Gastrocnemius medialis (tissue), 4 donors: ENCODE measurements around the gene CLHC1.

Source experiments
- CTCF ChIP-seq, 5 experiments: fragments of 450-650 bp in 3 of 5; fragments of 200-600 bp in 2 of 5; sonication (generic) in 2 of 5; IDR thresholded peaks in 4 of 5; conservative IDR thresholded peaks in 1 of 5; 1 replicate in 4 of 5; 2 replicates in 1 of 5; pipeline ENCODE4 v1.5.1; 2016 to 2019; ENCODE audit warnings: antibody characterized with exemption in 5 of 5, mild to moderate bottlenecking in 3 of 5, moderate library complexity in 3 of 5
- POLR2A ChIP-seq, 2 donors: fragments of 450-650 bp; IDR thresholded peaks; one replicate each; pipeline ENCODE4 v1.6.1; 2017; ENCODE audit warnings: antibody characterized with exemption in 2 of 2, mild to moderate bottlenecking in 2 of 2, moderate library complexity in 2 of 2

GRCh38 chr2:55235724-55236538 lies 3.8 kb upstream of the CLHC1 start:
- TF ChIP-seq CTCF (IDR thresholded peaks at IDR 0.05 in 4 of 5, conservative IDR thresholded peaks at IDR 0.05 in 1 of 5) (no peak), POLR2A (IDR thresholded peaks at IDR 0.05) (no peak)
